DMS53 treated with DMSO at 0.1 percent for 48 hours (cell line): Measurements from ENCODE around the gene PIWIL4.

Source experiments
- DNase-seq: peaks from one replicate; lab custom pipeline; 2025; ENCODE audit not compliant: unreplicated experiment; lab: John Stamatoyannopoulos, UW

Gene PIWIL4

GRCh38 chr11:94567181-94567670 is at the start of gene PIWIL4:
PIWIL4 (plus strand) TSS chr11:94567368; CDS start chr11:94567519, 151 bp downstream.
- DNase-seq = no peak

GRCh38 chr11:94518300-94518699 is 48.9 kb upstream of the PIWIL4 start:
- no peak for DNase-seq

- peak; percentile 45 for DNase-seq
Measured at GRCh38 chr11:94519478-94520084, 47.6 kb upstream of the PIWIL4 start.

GRCh38 chr11:94521684-94522083 is 45.5 kb upstream of the PIWIL4 start:
- DNase-seq = peak; percentile 11

- no peak for DNase-seq
Measured at GRCh38 chr11:94524341-94524740, 42.8 kb upstream of the PIWIL4 start.

GRCh38 chr11:94525546-94526324 is 41.4 kb upstream of the PIWIL4 start:
- DNase-seq = no peak

GRCh38 chr11:94526645-94527438 is 40.3 kb upstream of the PIWIL4 start:
- DNase-seq = no peak

- DNase-seq = no peak
Measured at GRCh38 chr11:94528551-94528950, 38.6 kb upstream of the PIWIL4 start.

- DNase-seq = no peak
Measured at GRCh38 chr11:94532211-94532610, 35.0 kb upstream of the PIWIL4 start.

GRCh38 chr11:94533206-94533605 is 34.0 kb upstream of the PIWIL4 start:
- DNase-seq = no peak

- no peak for DNase-seq
Measured at GRCh38 chr11:94533696-94534630, 33.2 kb upstream of the PIWIL4 start.

- DNase-seq = no peak
Measured at GRCh38 chr11:94536386-94536785, 30.8 kb upstream of the PIWIL4 start.

GRCh38 chr11:94537031-94537600 is 30.1 kb upstream of the PIWIL4 start:
- DNase-seq = peak; percentile 39

GRCh38 chr11:94539420-94539819 is 27.7 kb upstream of the PIWIL4 start:
- peak; percentile 86 for DNase-seq

GRCh38 chr11:94543695-94544645 is 23.2 kb upstream of the PIWIL4 start, which contains the start of gene FUT4:
FUT4 (plus strand) TSS chr11:94543921; CDS start chr11:94544134, 213 bp downstream.
- peak; percentile 95 for DNase-seq

- no peak for DNase-seq
Measured at GRCh38 chr11:94544646-94545263, 22.4 kb upstream of the PIWIL4 start.

- DNase-seq = no peak
Measured at GRCh38 chr11:94545264-94546161, 21.7 kb upstream of the PIWIL4 start.

- DNase-seq = no peak
Measured at GRCh38 chr11:94546162-94546470, 21.1 kb upstream of the PIWIL4 start.
